Measurements from ENCODE around the gene CENPT.
A peak's percentile ranks its signal among the peaks of the same experiment; 100 is the strongest.
"Not testable (repeated sequence)": the region's sequence is repeated elsewhere in the genome, so short reads cannot be mapped to it uniquely, and the experiment has no call there.

The CENPT gene

DNA sequence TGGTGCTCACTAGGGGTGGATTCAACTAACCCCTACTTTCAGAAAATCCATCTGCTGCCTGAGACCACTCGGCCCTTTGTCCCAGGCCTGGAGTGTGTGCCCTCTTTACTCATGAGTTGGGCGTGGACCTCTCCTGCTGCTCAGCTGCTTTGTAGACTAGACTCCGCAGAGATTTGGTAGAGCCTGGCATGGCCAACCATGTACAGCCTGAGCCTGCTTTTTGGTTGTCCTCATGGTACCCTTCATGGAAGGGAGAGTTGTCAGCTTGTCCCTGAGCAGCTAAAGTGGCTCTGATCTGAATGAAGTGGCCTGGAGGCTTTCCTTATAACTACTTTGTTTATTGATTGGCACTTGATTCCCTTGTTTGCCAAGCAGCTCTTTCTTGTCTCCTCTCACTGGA lies 26.9 kb upstream of the CENPT start:
- no peak for DNase-seq

DNA sequence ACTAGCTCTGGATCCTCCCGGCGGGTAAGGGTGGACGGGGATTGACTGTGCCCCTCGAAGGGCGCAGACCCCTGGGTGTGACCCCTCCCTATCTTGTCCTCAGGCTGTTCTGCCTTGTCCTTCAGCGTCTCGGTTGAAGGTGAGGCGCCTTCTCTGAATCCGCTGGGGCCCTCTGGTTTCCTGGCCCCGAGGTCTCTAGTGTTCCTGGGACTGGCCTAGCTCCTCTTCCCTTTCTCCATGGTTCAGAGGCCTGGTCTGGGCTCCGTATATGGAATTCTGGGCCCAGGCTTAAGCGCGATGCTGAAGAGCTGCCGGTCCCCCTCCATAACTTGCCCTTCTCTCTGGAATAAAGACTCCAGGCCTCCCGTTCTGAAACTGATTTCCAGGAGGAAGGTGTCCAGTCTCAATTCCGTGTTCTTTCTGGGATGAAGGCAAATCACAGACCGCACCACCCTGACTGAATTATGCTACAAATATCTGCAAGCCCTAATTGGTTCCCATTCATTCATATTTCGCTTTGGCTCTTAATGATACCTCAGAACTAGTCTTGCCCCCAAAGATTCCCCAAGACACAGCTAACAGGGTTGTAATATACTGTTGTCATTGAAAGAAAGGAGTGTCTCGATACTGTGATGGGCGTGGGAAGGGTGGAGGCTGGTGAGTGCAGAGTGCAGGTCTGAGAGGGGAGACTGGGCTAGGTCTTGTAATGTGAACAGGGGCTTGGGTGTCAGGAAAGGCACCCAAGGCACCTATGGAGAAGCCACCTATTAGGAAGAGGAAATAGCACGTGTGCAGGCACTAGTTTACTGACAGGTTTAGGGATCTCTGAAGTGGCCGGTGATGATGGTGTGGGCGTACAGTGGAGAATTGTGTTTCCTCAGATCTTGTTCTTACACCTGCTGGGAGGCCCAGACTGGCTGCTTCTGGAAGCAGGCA lies 26.2 kb upstream of the CENPT start:
- DNase-seq: no peak

DNA sequence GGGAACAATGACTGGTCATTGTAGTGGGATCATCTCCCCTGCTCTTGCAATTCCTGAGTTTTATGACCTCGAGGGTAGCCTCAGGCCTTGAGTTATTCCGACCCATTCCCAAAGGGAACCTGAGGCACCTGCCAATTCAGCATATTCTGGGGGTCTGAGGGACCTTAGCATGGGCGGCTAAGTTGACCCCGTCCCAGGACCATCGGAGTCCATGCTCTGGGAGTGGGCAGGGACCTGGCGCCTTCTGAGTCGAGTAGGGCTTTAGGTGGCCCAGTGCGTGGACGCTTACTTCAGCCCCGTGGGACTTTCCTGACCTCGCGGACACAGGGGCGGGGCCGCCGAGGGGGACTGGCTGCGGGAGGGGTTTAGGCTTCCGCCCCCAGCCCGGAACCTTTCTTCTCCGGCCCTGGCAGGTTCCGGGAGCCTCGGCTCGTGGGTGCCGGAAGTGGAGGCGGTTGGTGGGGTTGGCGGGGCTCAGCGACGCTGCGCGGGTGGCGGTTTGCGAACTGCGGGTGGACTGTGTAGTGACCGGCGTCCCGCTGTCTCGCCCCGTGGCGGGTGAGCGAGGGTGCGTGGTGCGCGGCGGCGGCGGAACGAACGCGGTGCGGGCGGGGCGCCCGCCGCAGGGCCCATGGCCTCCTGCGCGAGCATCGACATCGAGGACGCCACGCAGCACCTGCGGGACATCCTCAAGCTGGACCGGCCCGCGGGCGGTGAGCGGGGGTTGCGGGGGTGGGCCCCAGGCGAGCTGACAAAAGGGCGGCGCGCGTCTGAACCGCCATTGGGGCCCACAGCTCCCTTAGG lies 25.3 kb upstream of the CENPT start, which contains the start of gene EDC4:
Gene EDC4, plus strand, starts transcription at position 422 of the 804 bp plus-strand sequence. Its CDS starts 210 bp downstream, at position 632.
- peak in 1 of 2 experiments; percentile 58 for DNase-seq

DNA sequence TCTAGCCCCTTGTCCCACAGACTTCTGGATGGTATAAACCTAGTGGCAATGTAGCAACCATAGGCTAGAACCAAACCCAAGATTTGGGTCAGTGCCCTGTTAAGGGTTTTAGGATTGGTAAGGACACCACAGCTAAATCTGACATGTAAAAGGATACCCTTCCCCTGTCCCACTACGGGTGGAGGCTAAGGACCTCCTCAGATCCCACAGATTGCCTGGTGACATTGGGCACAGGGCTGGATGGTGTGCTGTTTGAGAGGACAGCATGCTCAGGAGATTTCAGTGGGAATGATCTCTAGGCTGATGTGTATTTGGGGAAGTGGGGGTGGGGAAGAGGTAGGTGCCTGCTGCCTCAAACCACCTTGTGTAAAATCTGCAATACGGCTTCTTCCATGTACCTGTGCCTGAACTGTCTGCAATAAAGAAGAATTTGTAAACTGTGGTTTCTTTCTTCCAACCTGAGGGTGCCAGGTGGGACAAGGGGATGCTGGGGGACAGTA lies 24.7 kb upstream of the CENPT start:
- no peak for DNase-seq

DNA sequence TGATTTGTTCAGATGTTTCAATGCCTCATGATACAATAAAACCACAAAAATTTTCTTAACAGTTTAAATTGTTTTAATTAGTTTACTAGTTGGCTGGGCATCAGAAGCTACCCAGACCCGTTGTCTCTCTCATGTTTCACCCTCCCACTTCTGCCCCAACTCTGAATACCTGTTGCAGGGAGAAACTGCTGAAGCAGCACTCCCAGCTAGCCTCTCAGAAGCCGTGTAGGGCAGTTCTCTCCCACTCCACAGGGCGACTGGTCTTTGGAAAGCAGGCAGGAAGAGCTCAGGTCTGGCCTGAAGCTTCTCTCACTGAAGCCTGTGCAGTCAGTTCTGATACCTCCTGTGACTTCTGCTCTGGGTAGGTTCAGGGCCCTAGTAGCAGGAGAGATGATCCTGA lies 23.8 kb upstream of the CENPT start:
- no peak for DNase-seq

DNA sequence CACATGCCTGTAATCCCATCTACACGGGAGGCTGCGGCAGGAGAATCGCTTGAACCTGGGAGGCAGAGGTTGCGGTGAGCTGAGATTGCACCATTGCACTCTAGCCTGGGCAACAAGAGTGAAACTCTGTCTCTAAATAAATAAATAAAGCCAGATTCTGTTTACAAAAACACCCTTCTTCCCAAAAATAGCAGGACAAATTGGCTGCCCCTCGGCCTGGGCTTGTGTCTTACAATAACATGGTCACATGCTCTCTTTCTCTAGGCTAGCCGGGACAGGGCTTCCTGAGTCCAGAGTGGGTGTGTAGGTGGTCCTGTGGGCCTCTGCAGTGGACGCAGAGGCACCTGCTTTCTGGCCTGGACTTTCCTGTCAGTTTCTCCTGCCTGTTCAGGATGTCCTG lies 22.2 kb upstream of the CENPT start:
- DNase-seq: no peak

DNA sequence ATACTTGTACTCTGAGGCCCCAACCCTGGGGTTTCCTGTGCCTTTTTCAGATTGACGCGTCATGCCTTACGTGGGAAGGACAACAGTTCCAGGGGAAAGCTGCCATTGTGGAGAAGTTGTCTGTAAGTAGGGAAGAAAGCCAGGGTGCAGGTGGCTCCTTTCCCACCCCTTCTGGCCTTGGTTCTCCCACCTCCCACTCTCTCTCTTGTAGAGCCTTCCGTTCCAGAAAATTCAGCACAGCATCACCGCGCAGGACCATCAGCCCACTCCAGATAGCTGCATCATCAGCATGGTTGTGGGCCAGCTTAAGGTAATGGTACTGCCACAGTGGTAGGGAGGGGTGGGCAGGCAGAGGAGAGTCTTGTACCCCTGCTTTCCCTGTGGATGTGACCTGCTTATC lies 20.8 kb upstream of the CENPT start:
- DNase-seq: no peak

DNA sequence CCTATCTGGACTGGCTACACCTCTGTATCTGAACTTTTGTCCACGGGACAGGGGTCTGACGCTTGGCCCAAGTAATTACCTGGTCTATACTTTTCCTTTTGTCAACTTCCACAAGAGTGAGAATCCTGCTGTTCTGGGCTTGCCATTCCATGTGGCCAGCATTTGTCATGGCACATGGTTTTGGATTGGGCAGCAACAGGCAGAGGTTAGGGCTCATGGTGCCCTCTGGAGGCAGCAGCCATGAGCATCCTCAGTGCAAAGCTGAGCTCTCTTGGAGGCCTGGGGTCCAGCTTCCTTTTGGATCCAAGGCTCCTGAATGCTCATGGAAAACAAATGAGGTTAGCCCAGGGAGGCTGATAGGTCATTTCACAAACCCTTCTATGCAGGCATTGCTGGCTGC lies 17.8 kb upstream of the CENPT start:
- DNase-seq: peak in 1 of 2 experiments; percentile 0

DNA sequence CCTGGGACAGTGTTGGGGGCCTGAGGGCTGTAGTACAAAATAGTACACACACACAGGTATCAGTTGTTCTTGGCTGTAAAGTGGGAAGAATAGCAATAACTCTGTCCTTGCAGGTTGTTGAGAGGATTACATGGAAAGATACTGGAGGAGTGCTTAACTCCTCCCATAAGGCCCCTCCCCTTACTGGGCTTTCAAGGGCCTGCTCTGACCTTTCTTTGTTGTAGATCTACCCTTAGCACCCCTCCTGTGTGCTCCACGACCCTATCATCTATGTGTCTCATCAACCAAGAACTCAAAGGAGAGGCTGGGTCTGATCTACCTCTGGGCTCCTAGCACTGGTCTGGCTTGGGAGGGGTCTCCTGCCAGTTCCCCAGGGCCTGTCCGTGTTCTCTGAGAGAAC lies 17.1 kb upstream of the CENPT start:
- no peak for DNase-seq

DNA sequence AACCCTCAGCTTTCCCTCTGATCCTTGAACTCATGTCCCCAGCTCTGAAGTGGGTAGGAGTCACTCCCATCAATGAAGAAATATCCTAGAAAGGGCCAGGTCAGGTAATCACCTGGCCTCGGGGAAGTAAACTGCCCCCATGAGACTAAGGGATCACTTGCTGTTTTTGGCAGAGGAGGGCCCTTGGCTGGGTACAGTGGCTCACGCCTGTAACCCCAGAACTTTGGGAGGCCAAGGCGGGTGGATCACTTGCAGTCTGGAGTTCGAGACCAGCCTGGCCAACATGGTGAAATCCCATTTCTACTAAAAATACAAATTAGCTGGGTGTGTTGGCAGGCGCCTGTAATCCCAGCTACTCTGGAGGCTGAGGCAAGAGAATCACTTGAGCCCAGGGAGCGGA lies 16.6 kb upstream of the CENPT start:
- DNase-seq: not testable (repeated sequence)

DNA sequence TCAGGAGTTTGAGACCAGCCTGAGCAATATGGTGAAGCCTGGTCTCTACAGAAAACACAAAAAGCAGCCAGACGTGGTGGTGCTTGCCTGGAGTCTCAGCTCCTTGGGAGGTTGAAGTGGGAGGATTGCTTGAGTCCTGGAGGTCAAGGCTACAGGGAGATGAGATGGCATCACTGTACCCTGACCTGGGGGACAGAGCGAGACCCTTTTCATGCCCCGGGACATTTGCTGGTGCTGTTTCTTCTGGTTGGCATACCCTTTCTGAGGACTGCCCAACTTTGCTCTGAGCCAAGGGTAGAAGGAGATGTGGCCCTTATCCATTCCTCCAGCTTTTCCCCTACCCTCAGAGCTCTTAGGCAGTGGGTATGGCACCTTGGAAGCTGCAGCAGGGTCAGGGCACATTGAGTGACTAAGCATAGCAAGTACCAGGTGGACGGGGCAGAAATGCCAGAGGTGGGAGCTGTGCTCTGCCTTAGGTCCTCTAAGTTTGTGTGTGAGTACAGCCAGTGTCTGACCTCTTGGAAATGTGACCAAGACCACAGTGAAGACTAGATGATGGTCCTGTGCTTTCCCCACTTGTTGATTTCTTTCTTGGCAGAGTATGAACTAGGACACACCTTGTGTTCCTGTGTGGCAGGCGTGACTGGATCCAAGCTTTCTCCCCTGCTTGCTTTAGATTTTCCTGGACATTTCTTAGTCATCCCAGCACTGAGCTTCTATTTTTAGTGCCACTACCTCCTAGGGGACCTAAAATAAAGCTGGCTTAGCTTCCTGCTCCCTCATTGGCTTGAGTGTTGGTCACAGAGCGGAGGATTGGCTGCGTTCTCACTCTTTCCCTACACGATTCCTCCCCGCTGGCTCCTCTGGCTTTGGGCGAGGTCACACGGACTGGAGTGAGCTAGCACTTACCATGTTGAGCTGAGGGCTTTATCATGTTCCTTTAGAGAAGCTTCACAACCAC lies 15.4 kb upstream of the CENPT start:
- DNase-seq: no peak

DNA sequence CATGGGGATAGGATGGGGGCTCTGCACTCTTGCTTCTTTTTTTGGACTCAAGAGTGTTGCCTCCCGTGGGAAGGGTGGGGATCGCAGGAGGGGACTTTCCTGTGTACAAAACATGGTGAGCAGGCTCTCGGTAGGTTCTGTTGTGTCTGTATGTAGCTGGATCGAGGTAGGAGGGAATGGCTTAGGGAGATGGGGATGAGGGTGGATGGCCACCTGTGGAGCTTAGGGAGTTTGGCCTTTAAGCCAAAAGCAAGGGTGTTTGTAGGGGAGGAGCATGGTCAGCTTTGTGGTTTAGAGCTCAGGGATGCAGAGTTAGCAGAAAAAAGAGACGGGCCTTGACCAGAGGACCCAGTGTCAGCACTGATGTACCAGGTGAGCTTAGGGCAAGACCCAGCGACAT lies 14.4 kb upstream of the CENPT start:
- DNase-seq: no peak

DNA sequence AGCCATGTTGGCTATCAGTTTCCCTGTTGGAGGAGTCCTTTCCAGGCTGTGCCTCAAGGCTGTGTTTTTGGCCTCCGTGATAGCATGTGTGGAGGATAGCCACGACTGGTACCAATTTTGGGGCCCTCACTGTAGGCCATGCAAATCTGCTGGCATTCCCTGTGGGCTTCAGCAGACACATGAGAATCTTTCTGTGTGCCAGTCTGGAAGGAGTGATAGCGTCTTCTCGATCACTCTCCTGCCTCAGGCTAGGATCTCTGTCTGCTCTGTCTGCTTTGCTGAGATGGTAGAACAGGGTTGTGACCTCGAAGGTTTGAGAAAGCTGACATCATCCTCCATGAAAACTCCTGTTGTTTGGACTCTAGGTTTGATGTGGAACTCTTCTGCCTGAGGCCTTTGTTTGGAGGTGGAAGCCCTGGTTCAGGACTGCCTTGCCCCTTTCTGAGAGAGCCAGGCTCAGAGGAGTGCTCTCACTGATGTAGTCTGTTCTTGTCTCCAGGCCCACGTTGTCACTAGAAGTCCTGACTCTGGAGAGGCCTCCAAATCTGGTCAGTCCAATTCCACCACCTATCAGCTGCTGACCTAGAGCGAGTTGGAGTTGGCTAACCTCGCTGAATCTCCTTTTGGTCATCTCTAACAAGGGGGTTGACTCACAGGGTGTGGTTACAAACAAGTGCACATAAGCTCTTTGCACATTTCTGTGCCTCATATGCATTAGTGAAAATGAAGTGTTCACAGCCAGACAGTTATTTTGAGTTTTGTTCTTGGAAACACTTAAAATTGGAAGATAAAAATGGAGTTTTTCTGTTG lies 13.3 kb upstream of the CENPT start:
- no peak for DNase-seq

DNA sequence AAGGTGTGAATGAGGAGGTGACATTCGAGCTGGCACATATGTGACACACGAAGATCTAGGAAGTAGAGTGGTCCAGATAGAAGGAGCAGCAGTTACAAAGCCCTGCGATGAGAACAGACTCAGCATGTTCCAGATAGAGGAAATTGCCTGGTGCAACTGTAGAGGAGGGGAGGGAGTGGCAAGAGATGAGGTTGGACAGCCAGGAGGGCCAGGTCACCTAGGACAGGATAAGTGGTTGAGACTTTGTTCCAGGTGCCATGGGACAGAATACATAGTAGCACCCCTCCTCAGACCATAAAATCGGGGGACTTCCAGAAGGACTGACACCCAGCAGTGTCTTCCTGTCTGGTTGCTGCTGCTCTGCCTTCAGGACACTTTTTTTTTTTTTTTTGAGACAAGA lies 11.0 kb upstream of the CENPT start:
- no peak for DNase-seq

DNA sequence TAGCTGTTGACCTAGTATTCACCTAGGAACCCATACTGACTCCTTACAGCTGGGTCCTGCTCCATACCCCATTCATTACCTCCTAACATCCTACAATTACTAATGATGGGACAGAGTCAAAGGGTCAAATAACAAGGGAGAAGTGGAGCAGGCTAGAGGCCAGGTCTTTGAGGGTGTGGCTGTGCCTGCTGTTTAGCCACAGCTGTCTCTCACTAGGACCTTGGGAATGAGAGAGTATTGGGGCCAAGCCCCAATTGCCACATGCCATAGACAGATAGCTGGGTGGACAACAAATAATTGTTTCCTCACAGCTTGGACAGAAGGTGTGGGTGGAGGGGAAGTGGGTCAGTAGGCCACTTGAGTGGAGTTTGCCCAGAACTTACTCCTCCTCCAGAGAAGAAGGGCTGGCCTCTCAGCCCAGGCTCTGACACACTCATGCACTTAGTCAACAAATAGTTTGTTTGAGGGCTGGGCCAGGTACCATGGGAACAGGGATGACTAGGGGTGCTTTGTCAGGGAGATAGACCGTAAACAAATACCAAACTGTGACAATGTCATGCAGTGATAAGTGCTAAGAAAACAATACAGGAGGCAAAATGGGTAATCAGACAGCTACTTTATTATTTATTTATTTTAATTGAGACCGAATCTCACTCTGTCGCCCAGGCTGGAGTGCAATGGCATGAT lies 10.2 kb upstream of the CENPT start:
- DNase-seq: no peak

DNA sequence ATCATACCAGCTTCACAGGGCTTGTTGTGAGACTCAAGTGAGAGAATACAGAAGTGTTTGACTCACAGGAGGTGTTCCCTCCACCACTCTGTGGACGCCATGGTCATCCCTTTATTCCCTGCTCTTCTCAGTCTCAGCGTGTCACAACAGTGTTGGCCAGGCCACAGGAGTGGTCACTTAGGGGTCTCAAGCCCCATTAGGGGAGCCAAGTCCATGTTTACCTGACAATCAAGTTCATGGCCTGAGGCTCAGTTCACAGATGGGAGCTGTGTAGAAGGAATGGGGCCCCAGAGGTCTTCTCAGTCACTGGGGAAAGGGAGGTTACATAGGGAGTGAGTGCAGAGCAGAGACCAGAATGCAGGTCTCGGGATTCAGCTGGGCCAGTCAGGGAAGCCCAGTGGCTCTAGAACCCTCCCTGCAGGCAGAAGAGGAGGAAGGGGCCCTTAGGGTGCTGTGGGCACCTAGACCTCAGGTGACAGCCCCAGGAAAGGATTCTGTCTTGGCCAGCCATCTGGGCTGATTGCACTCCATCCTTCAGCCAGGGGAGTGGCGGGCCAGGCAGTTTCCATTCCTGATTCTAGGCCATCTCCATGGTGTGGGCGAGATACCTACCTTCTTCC lies 9.5 kb upstream of the CENPT start:
- DNase-seq: no peak

DNA sequence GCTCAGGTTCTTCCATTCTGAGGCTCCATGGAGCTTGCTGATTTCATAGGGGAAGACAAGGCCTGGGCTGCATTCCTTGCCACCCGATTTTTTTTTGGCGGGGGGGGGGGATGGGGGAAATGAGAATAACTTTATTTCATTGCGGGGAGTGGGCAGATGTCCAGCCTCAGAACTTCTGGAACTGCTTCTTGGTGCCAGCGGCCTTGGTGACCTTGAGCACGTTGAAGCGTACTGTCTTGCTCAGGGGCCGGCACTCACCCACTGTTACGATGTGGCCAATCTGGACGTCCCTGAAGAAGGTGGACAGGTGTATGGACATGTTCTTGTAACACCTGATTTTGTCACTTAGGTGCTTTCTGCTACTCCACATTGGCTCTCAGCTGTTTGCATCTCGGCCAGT lies 8.3 kb upstream of the CENPT start:
- no peak for DNase-seq

DNA sequence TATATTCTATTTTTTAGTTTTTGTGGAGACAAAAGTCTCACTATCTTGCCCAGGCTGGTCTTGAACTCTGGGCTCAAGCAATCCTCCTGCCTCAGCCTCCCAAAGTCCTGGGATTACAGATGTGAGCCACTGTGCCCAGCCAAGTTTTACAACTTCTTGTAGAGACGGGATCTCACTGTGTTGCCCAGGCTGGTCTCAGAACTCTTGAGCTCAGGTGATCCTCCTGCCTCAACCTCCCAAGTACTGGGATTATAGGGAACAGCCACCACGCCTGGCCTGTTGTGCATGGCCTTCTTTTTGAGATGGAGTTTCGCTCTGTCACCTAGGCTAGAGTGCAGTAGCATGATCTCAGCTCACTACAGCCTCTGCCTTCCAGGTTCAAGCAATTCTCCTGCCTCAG lies 6.2 kb upstream of the CENPT start:
- no peak for DNase-seq

DNA sequence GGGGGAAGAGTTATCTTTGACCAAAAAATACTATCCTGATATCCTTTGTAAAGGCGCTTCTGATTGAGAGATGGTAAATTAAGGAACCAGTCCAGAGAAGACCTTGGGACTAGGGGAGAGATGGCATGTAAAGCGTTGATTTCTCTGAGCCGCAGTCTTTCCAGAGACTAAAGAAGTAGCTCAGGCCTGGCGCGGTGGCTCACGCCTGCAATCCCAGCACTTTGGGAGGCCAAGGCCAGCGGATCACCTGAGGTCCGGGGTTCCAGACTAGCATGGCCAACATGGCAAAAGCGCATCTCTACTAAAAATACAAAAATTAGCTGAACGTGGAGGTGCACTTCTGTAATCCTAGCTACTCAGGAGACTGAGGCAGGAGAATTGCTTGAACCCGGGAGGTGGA lies 625 bp upstream of the CENPT start:
- DNase-seq: no peak

DNA sequence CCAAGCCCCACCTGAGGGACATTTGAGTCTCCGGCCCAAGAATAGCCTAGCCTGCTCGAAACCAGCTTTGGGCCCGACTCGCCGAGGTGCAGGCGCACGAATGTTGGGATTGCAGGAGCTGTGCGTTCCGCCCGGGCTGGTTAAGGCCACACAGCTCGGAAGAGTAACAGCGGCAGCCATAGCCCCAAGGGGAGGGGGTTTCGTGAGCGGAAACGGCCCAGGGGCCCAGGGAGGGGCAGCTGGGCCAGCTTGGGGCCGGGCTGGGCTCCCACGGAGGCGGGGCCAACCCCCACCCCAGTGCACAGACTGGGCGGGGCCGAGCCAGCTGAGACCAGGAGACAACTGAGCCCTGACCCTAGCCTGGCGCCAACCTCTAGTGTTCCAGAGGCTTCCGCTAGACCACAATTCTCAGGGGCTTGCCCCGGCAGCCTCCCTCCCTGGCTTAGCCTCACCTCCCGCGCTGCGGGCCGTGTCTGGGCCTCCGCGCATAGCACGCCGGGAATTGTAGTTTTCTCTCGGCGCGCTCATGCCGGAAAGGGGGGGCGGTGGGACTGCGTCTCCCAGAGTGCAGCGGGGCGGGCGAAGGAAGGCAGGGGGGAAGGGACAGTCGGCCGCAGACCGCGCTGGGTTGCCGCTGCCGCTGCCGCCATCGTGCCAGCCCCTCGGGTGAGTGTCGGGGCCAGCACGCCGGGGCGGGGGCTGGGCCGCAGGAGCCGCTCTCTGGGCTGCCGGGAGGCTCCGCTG lies 1.0 kb downstream of the CENPT start, which contains the start of gene NUTF2:
Gene NUTF2, plus strand, starts transcription at position 614 of the 744 bp plus-strand sequence. CDS start 18,198 bp downstream, outside the sequence.
- peak; percentile 84 to 94 for DNase-seq

Data from NCI-H446 (cell line).